ENCODE results near the gene CRLF3. TPM values are rescaled to one million over a fixed set of nuclear protein-coding genes. Genes with fewer than 3 reads are reported as not detected.
A peak's percentile ranks its signal among the peaks of the same experiment; 100 is the strongest.

CRLF3 gene
- total RNA-seq, 1 donor, result 22.5 TPM

DNA sequence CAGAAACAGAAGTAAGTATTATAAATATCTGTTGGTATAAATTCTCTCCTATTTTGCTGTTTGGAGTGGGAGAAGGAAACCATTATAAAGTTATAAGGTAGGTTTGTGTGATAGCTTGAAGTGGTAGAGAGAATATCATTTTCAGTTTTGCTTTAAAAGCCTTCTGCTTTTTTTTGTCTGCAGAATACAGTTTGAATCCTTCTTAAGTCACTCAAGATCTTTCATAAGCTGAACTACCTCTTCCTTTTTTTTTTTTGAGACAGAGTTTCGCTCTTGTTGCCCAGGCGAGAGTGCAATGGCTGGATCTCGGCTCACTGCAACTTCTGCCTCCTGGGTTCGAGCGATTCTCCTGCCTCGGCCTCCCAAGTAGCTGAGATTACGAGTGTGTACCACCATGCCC, 16.3 kb upstream of the CRLF3 start:
- H3K4me3 ChIP-seq (ENCODE audit: low read depth, low read length), result no peak overlapping the region
- TF ChIP-seq CTCF (IDR thresholded peaks at IDR 0.05; ENCODE audit: insufficient read depth, low read depth, low read length), result no peak
- no peak for DNase-seq (ENCODE audit: low read depth)

- H3K4me3 ChIP-seq (ENCODE audit: low read depth, low read length), result no peak overlapping the region
- DNase-seq (ENCODE audit: low read depth), result no peak
- TF ChIP-seq CTCF (IDR thresholded peaks at IDR 0.05; ENCODE audit: insufficient read depth, low read depth, low read length), result no peak
Measured at GRCh38 chr17:30838202-30838807, 13.8 kb upstream of the CRLF3 start.

- peak overlapping the region; percentile 97 for H3K4me3 ChIP-seq (ENCODE audit: low read depth, low read length)
- DNase-seq (ENCODE audit: low read depth), result no peak
- TF ChIP-seq CTCF (IDR thresholded peaks at IDR 0.05; ENCODE audit: insufficient read depth, low read depth, low read length), result no peak
Measured at GRCh38 chr17:30832438-30833124, 8.1 kb upstream of the CRLF3 start.

GRCh38 chr17:30831663-30832437, 7.4 kb upstream of the CRLF3 start, which contains the start of gene ATAD5:
Gene ATAD5, plus strand, starts transcription at chr17:30831966. Its CDS starts 382 bp downstream, at chr17:30832348.
- TF ChIP-seq CTCF (IDR thresholded peaks at IDR 0.05; ENCODE audit: insufficient read depth, low read depth, low read length), result no peak
- peak; percentile 93 for DNase-seq (ENCODE audit: low read depth)
- peak within 1 kb of the TSS; percentile 97 for H3K4me3 ChIP-seq (ENCODE audit: low read depth, low read length)

DNA sequence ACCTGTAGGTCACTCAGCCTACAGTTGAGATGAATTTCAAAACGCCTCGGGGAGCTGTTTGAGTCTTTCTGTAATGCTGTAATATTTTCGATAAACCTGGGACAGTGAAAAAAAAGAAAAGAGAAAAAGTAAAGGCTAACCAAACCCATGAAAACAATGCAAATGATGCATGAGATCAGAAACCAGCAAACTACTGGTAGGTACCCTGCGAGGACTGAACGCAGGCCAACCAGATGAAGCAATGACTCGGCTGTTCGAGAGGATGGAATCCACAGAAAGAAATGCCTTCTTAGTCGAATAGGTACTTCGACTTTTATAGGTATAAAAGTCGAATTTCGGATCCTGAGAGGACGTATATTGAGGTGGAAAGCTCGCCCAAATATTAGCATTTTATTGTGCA, 6.8 kb upstream of the CRLF3 start:
- TF ChIP-seq CTCF (IDR thresholded peaks at IDR 0.05; ENCODE audit: insufficient read depth, low read depth, low read length), result no peak
- DNase-seq (ENCODE audit: low read depth), result no peak
- H3K4me3 ChIP-seq (ENCODE audit: low read depth, low read length), result peak overlapping the region; percentile 97

GRCh38 chr17:30829022-30829421, 4.5 kb upstream of the CRLF3 start:
- TF ChIP-seq CTCF (IDR thresholded peaks at IDR 0.05; ENCODE audit: insufficient read depth, low read depth, low read length), result no peak
- H3K4me3 ChIP-seq (ENCODE audit: low read depth, low read length), result no peak overlapping the region
- DNase-seq (ENCODE audit: low read depth), result no peak
